Suprapubic skin (tissue), 4 donors: ENCODE data around the gene ACER1. TPM values are rescaled to one million over a fixed set of nuclear protein-coding genes. Genes with fewer than 3 reads are reported as not detected.
A peak's percentile ranks its signal among the peaks of the same experiment; 100 is the strongest.

Source experiments
- DNase-seq, 2 donors: peaks; one replicate each; pipeline ENCODE4 v3.0.0-alpha.2; 2019; ENCODE audit warnings: low spot score in 2 of 2
- H3K27ac ChIP-seq: fragments of 200-600 bp; sonication (generic); one replicate; pipeline ENCODE4 v1.5.1; 2019
- H3K27me3 ChIP-seq: fragments of 200-600 bp; sonication (generic); one replicate; pipeline ENCODE4 v1.5.1; 2019
- H3K36me3 ChIP-seq: fragments of 200-600 bp; sonication (generic); one replicate; pipeline ENCODE4 v1.5.1; 2019
- H3K4me1 ChIP-seq: fragments of 200-600 bp; sonication (generic); one replicate; pipeline ENCODE4 v1.5.1; 2019
- H3K4me3 ChIP-seq: fragments of 200-600 bp; sonication (generic); one replicate; pipeline ENCODE4 v1.5.1; 2019; ENCODE audit warnings: mild to moderate bottlenecking
- H3K9me3 ChIP-seq: fragments of 200-600 bp; sonication (generic); one replicate; pipeline ENCODE4 v1.5.1; 2019
- EP300 ChIP-seq: sonication (generic); formaldehyde crosslinking; IDR thresholded peaks from one replicate; pipeline ENCODE4 v1.6.1; 2017; ENCODE audit warnings: antibody characterized with exemption
- POLR2A ChIP-seq, 2 donors: fragments of 450-650 bp; IDR thresholded peaks; one replicate each; pipeline ENCODE4 v1.6.1; 2017; ENCODE audit warnings: antibody characterized with exemption in 2 of 2, mild to moderate bottlenecking in 2 of 2, moderate library complexity in 2 of 2
- POLR2AphosphoS5 ChIP-seq, 3 donors: sonication (generic); formaldehyde crosslinking; IDR thresholded peaks; one replicate each; pipeline ENCODE4 v1.6.1; 2017; ENCODE audit warnings: antibody characterized with exemption in 3 of 3
- WGBS: methylation state at CpG from one replicate; pipeline ENCODE4 v1.1.5; 2018; 5-methylcytosine and 5-hydroxymethylcytosine counted together
- total RNA-seq, 4 donors: library from RNA; depleted of rRNA; stranded (reverse); fragments of >200 nt; gene quantifications; one replicate each; pipeline ENCODE4 v1.1.0, GENCODE V29; 2016
- TF ChIP-seq, protein P1 (sequence below), 2 donors: fragments of 200-600 bp in 1 of 2; fragments of 450-650 bp in 1 of 2; sonication (generic) in 1 of 2; IDR thresholded peaks; one replicate each; pipeline ENCODE4 v1.5.1; 2016 to 2019; ENCODE audit warnings: antibody characterized with exemption in 2 of 2, mild to moderate bottlenecking in 1 of 2, moderate library complexity in 1 of 2

ACER1 gene
- total RNA-seq, 4 donors from 2014 or later: 22.2 to 81.4 (median 51.8) TPM

DNA sequence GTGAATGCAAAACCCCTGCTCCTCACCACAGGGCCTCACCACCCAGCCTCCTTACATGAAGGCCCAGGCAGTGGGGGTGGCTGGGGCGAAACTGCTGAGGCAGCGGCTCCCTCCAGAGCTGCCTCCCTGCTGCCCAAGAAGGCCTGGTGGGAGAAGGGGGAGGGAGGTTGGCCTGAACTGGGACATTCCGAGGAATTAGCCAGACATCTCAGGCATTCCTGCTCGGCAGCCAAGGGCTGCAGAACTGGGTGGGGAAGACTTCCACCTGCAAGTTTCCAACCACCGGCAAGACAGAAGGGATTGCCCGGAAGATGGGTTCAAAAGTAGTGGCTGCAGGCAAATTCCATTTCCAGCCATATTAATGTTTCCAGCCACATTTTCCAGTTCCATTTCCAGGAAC, 44.6 kb upstream of the ACER1 start:
- H3K27me3 ChIP-seq: no peaks in the 10 kb centered on the region
- no peak for TF ChIP-seq POLR2A (IDR thresholded peaks at IDR 0.05)
- TF ChIP-seq EP300: no peak
- TF ChIP-seq, protein P1, sequence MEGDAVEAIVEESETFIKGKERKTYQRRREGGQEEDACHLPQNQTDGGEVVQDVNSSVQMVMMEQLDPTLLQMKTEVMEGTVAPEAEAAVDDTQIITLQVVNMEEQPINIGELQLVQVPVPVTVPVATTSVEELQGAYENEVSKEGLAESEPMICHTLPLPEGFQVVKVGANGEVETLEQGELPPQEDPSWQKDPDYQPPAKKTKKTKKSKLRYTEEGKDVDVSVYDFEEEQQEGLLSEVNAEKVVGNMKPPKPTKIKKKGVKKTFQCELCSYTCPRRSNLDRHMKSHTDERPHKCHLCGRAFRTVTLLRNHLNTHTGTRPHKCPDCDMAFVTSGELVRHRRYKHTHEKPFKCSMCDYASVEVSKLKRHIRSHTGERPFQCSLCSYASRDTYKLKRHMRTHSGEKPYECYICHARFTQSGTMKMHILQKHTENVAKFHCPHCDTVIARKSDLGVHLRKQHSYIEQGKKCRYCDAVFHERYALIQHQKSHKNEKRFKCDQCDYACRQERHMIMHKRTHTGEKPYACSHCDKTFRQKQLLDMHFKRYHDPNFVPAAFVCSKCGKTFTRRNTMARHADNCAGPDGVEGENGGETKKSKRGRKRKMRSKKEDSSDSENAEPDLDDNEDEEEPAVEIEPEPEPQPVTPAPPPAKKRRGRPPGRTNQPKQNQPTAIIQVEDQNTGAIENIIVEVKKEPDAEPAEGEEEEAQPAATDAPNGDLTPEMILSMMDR (IDR thresholded peaks at IDR 0.05): no peak
- no peak for TF ChIP-seq POLR2AphosphoS5 (IDR thresholded peaks at IDR 0.05)
- H3K27ac ChIP-seq: no peak overlapping the region
- no peak for DNase-seq
- 33% methylated on average over 3 of the region's 6 CpGs for WGBS
- no peaks in the 10 kb centered on the region for H3K9me3 ChIP-seq
- H3K4me3 ChIP-seq: no peak overlapping the region
- H3K4me1 ChIP-seq: peaks cover 22% of the 10 kb centered on the region
- peaks cover 54% of the 10 kb centered on the region for H3K36me3 ChIP-seq

DNA sequence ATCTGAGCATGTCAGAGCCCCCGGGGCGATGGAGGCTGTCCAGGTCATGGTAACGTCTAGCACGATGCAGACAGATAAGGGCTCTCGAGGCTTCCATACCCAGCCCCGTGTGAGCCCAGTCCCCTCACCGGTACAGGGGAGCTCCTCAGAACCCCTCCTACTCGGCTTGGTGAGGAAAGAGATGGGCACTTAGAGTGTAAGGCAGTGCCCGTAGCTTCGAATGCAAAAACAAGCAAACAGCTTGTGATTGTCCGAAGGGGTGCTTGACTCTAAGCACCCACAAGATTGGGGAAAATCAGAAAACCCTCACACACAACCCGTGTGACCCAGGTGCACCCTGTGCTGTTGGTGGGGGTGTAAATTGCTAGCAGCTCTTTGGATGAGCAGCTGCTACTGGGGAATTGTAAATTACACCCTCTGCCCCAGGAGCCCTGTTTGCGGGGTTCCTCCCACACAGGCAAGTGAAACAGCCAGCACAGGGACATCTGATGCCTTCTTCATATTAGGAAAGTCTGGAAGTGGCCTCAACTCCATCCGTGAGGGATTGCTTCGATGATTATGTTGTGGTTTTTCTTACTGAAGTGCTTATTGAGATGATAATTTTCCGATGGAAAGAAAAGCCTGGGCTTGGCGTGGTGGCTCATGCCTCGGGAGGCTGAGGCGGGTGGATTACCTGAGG, 43.2 kb upstream of the ACER1 start:
- H3K9me3 ChIP-seq: no peaks in the 10 kb centered on the region
- WGBS: 79% methylated on average over 14 of the region's 19 CpGs
- TF ChIP-seq POLR2AphosphoS5 (IDR thresholded peaks at IDR 0.05): no peak
- no peak for TF ChIP-seq EP300
- TF ChIP-seq POLR2A (IDR thresholded peaks at IDR 0.05): no peak
- TF ChIP-seq, protein P1 (IDR thresholded peaks at IDR 0.05): no peak
- H3K36me3 ChIP-seq: peaks cover 40% of the 10 kb centered on the region
- H3K27me3 ChIP-seq: no peaks in the 10 kb centered on the region
- no peak overlapping the region for H3K27ac ChIP-seq
- DNase-seq: no peak
- peaks cover 28% of the 10 kb centered on the region for H3K4me1 ChIP-seq
- H3K4me3 ChIP-seq: no peak overlapping the region

DNA sequence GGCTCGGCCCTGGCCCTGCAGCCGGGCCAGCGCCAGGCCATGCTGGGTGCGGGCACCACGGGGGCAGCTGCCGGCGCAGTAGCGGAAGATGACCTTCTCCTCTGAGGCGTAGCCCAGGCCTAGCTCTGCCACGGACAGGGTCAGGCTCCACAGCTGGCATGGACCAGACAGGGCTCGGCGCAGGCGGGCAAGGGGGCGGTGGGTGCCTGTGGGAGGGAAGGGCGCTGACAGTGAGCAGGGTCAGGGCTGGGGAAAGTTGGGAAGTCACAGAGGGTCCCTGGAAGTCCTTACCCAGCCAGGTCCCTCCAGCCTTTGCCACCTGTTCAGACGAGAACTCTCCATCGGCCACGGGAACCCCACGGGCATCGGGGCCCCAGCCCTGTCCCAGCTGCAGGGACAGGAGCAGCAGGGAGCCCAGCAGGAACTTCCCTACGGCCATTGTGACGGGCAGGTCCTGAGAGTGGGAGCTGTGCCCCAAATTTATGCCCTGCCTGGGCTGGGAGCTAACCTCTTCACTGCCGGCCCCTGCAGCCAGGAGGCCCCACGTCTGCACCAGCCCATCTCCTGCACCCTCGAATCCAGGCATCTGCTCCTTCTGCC, 42.1 kb upstream of the ACER1 start, which contains the start of gene PSPN:
Gene PSPN, minus strand, starts transcription at position 523 of the 600 bp plus-strand sequence. Its CDS starts 84 bp downstream, at position 439.
- no peak within 1 kb of the TSS for H3K27ac ChIP-seq
- peaks cover 28% of the 10 kb centered on the region for H3K4me1 ChIP-seq
- H3K27me3 ChIP-seq: no peaks in the 10 kb centered on the region
- TF ChIP-seq POLR2AphosphoS5 (IDR thresholded peaks at IDR 0.05) (no peak), POLR2A (IDR thresholded peaks at IDR 0.05) (no peak), EP300 (no peak)
- TF ChIP-seq, protein P1 (IDR thresholded peaks at IDR 0.05): no peak
- WGBS: 40% methylated on average over 2 of the region's 25 CpGs
- no peaks in the 10 kb centered on the region for H3K9me3 ChIP-seq
- peaks cover 28% of the 10 kb centered on the region for H3K36me3 ChIP-seq
- DNase-seq: no peak
- no peak within 1 kb of the TSS for H3K4me3 ChIP-seq

DNA sequence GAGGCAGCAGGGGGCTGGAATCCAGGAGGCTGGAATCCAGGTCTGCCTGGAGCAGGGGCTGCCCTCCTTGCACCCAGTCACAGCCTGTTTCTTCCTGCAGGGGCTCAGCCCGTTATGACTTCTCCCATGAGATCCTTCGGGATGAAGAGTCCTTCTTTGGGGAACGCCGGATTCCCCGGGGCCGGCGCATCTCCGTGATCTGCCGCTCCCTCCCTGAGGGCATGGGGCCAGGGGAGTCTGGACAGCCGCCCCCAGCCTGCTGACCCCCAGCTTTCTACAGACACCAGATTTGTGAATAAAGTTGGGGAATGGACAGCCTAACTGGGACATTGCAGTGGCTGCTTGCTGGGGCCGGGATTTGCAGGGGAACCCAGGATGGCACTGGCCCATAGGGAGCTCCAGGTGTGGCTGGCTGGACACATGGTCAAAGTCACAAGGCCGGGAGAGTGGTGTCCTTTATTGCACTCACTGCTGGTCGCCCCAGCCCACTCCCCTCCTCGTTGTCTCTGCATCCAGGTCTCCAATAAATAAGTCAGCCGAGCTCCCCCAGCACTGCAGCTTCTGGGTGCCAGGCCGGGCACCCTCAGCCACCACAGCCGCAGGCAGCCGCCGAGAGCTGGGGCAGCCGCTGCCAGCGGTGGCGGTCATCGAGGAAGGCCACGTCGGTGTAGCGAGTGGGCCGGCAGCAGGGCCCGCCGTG, 41.4 kb upstream of the ACER1 start:
- H3K4me3 ChIP-seq: no peak overlapping the region
- no peaks in the 10 kb centered on the region for H3K9me3 ChIP-seq
- WGBS: 77% methylated on average over 16 of the region's 29 CpGs
- H3K36me3 ChIP-seq: peaks cover 22% of the 10 kb centered on the region
- TF ChIP-seq, protein P1 (IDR thresholded peaks at IDR 0.05): no peak
- no peaks in the 10 kb centered on the region for H3K27me3 ChIP-seq
- H3K4me1 ChIP-seq: peaks cover 28% of the 10 kb centered on the region
- DNase-seq: no peak
- H3K27ac ChIP-seq: no peak overlapping the region

DNA sequence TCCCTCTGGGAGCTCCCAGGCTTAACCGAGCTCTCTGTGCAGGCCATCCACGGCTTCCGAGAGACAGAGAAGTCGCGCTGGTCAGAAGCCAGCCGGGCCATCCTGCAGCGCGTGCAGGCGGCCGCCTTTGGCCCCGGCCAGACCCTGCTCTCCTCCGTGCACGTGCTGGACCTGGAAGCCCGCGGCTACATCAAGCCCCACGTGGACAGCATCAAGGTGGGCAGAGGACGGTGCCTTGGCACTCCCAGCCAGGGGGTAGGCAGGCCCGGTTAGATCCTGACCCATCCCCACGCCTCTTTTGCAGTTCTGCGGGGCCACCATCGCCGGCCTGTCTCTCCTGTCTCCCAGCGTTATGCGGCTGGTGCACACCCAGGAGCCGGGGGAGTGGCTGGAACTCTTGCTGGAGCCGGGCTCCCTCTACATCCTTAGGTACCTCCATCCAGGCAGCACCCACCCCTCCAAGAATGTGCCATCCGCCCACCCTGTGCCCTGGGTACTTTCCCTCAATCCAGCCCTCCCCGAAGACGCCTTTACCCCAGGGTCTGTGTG, 40.8 kb upstream of the ACER1 start:
- TF ChIP-seq, protein P1 (IDR thresholded peaks at IDR 0.05): no peak
- TF ChIP-seq EP300: no peak
- TF ChIP-seq POLR2AphosphoS5 (IDR thresholded peaks at IDR 0.05): no peak
- no peak for TF ChIP-seq POLR2A (IDR thresholded peaks at IDR 0.05)
- Histone ChIP-seq H3K27ac (peak overlapping the region; percentile 2), H3K36me3 (peaks cover 16% of the 10 kb centered on the region), H3K9me3 (no peaks in the 10 kb centered on the region), H3K4me3 (no peak overlapping the region), H3K27me3 (no peaks in the 10 kb centered on the region), H3K4me1 (peaks cover 28% of the 10 kb centered on the region)
- DNase-seq: no peak
- WGBS: 60% methylated on average over 18 of the region's 29 CpGs
